ENCODE results near the gene TFR2. TPM values are rescaled to one million over a fixed set of nuclear protein-coding genes. Genes with fewer than 3 reads are reported as not detected.
A peak's percentile ranks its signal among the peaks of the same experiment; 100 is the strongest.

TFR2 gene
- total RNA-seq, 8 experiments from 2014 or later: 0.54 to 3.9 (median 2.5) TPM

DNA sequence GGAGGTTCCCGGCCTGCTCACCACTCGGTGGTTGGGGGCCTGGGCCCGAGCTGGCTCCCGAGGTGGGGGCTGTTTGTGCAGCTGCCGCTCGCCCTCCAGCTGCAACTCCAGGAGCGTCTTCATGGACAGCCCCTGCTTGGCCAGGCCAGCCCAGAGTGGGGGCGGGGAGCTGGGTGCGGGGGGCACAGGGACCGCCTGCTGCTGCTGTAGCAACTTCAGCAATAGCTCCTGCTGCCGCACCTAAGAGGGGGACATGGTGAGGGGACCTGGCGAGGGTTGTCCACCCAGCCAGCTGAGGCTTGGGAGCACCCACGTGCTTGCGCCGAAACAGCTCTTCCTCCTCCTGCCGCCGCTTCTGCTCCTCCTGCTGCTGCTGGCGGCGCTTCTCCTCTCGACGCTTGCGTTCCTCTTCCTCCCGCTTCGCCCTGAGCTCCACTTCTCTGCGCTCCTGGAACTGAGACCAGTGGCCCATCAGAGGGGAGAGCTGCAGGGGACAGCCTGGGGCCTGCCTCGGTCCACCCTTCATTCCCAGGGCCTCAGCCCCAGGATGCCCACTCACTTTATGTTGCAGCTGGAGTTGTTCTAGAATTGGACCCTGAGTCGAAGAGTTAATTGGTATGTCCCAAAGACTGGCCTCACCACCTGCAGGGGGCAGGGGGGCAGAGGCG lies 41.8 kb upstream of the TFR2 start:
- in situ Hi-C loops (cut with MboI; ENCODE audit: low pct_unique_long_range_greater_than_20kb in 2 of 9, low sequenced_read_pairs in 9 of 9, unreplicated experiment in 9 of 9): no loop called here
- Histone ChIP-seq H3K27ac (no peak overlapping the region), H3K4me1 (replicated peaks in 1 of 2) (peaks cover 0 to 6% of the 10 kb centered on the region in 2 donors), H3K4me3 (no peak overlapping the region)
- ATAC-seq (replicated peaks in 6 of 8): peak in 1 of 8 experiments; percentile 1
- 40 to 100% (median 77%) methylated on average over 1 to 6 of the region's 28 CpGs; no CpG with 5 or more reads in 6 of the 10 experiments for WGBS, 10 experiments

GRCh38 chr7:100682228-100682741 lies 40.9 kb upstream of the TFR2 start:
- no peak overlapping the region for H3K27ac ChIP-seq
- in situ Hi-C loops (cut with MboI; ENCODE audit: low pct_unique_long_range_greater_than_20kb in 2 of 9, low sequenced_read_pairs in 9 of 9, unreplicated experiment in 9 of 9): no loop called here
- peak in 2 of 8 experiments; percentile 9 for ATAC-seq (replicated peaks in 6 of 8)
- 40 to 100% methylated on average over 1 of the region's 25 CpGs; no CpG with 5 or more reads in 8 of the 10 experiments for WGBS, 10 experiments
- peaks cover 0 to 6% of the 10 kb centered on the region in 2 donors for H3K4me1 ChIP-seq (replicated peaks in 1 of 2)
- no peak overlapping the region for H3K4me3 ChIP-seq

DNA sequence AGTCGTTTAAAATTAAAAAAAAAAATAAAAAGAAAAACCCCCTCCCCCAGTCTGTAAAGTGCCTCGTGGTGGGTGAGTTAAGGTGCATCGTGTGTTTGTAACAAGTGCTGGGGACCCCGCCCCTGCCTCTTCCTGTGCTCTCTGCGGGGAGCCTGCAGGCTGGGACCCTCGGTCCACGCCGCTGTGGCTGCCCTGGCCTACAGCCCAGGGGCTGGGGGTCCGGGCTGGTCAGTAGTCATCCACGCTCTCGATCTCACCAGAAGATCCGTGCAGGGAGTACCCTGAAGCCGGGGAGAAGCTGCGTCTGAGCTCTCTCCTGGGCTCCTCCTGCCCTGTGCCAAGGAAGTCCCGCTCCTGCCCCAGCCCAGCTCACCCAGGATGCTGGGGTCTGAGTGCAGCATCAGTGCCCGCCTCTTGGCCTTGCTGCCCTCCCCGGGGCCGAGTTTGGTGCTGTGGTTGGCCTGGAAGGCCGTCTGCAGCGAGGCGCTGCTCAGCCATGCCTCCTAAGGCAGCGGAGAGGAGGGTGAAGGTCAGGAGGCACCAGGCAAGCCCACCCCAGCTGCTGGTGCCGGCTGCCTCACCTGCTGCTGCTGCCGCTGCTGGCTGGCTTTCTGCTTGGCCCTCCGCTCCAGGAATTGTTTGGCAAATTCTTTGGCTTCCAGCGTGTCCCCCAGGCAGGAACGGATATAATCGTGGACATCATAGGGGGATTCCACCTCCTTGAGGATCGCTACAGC lies 40.3 kb upstream of the TFR2 start:
- no peak overlapping the region for H3K27ac ChIP-seq
- in situ Hi-C loops (cut with MboI; ENCODE audit: low pct_unique_long_range_greater_than_20kb in 2 of 9, low sequenced_read_pairs in 9 of 9, unreplicated experiment in 9 of 9): no loop called here
- 57 to 100% (median 84%) methylated on average over 1 to 14 of the region's 29 CpGs for WGBS, 10 experiments

DNA sequence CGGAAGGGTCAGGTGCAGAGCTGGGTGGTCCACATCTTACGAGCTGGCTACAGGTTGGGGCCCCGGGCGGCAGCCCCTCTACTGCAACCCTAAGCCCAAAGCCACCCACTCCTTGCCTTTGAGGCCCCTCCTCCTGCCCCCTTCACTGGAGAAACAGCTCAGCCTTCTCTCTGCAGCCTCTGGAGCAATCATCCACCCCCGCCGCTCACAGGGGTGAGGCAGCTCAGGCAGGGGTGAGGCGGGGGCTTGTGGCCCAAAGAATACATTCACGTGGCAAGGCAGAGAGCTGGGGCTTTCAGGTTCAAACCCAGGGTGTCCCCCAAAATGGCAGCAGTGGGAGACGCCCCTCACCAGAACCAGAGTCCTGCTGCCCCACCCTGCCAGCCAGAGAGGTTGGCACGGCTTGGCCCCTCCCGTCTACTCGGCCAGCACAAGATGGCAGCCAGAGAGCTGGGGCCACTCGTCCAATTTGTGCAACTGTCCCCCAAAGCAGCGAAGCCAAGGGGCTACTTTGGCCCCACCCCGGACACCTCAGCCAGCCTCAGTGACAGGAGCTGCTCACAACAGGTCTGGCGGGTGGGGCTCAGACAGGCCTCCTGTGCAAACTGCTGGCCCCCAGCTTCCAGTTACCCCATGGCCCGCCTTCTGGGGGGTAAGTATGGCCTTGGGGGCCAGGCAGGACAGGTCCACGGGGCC lies 39.4 kb upstream of the TFR2 start:
- Histone ChIP-seq H3K4me1 (replicated peaks in 1 of 2) (peaks cover 0 to 9% of the 10 kb centered on the region in 2 donors), H3K4me3 (no peak overlapping the region), H3K27ac (peak overlapping the region in 1 of 2 donors; percentile 29)
- in situ Hi-C loops (cut with MboI; ENCODE audit: low pct_unique_long_range_greater_than_20kb in 2 of 9, low sequenced_read_pairs in 9 of 9, unreplicated experiment in 9 of 9): no loop called here
- ATAC-seq (replicated peaks in 6 of 8): peak in 2 of 8 experiments; percentile 4
- 63 to 100% (median 100%) methylated on average over 1 to 6 of the region's 18 CpGs; no CpG with 5 or more reads in 4 of the 10 experiments for WGBS, 10 experiments

More for the DNA sequence above, 40.3 kb upstream of the TFR2 start:
- peak in 1 of 8 experiments; percentile 4 for ATAC-seq (replicated peaks in 6 of 8)
- H3K4me1 ChIP-seq (replicated peaks in 1 of 2): peaks cover 0 to 6% of the 10 kb centered on the region in 2 donors
- H3K4me3 ChIP-seq: no peak overlapping the region

- ATAC-seq (replicated peaks in 6 of 8): peak in 3 of 8 experiments; percentile 29 to 39 (median 30)
Measured at GRCh38 chr7:100679927-100680575, 38.7 kb upstream of the TFR2 start.

DNA sequence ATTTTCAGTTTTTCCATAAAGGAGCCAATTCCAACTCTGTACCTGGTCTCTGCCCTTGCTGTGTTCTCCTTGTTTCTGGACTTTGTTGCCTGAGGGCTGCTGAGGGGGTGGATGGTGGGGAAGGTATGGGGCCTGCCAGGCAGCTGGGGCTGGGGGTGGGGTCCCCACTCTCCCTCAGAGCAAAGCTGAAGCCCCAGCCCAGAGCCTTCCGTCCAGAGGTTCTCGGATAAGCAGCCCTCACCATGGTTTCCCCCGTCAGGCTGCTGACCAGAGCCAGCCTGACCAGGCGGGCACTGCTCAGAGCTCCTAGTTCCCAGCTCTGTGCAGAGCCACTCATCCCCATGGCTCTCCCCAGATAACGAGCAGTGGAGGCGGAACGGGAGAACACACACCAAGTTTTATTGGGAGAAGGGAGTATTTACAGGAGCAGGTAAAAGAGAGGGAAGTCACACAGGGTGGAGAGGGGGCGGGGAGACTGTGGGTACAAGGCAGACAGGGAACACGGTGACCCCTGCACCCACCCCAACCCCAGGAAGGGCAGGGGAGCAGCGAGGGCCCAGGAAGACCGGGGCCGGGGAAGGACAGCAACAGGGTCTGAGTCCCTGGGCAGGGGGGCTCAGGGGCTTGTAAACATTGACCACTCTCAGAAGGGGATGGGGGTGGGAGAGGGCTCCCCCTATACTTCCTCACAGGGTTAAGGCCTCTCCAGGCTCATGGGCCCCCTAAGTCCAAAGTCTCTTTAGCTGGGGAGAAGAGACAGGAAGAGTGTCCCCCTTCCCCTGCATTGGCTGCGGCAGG lies 38.0 kb upstream of the TFR2 start:
- ATAC-seq (replicated peaks in 6 of 8): no peak
- WGBS, 10 experiments: 80 to 100% (median 90%) methylated on average over 1 to 5 of the region's 13 CpGs; no CpG with 5 or more reads in 6 of the 10 experiments
- Histone ChIP-seq H3K27ac (no peak overlapping the region), H3K4me3 (no peak overlapping the region), H3K4me1 (replicated peaks in 1 of 2) (peaks cover 0 to 9% of the 10 kb centered on the region in 2 donors)
- in situ Hi-C loops (cut with MboI; ENCODE audit: low pct_unique_long_range_greater_than_20kb in 2 of 9, low sequenced_read_pairs in 9 of 9, unreplicated experiment in 9 of 9): no loop called here

More at GRCh38 chr7:100679927-100680575, 38.7 kb upstream of the TFR2 start:
- H3K4me1 ChIP-seq (replicated peaks in 1 of 2): peaks cover 0 to 9% of the 10 kb centered on the region in 2 donors
- in situ Hi-C loops (cut with MboI; ENCODE audit: low pct_unique_long_range_greater_than_20kb in 2 of 9, low sequenced_read_pairs in 9 of 9, unreplicated experiment in 9 of 9): no loop called here
- no peak overlapping the region for H3K27ac ChIP-seq
- no peak overlapping the region for H3K4me3 ChIP-seq
- WGBS, 10 experiments: 0 to 100% (median 66%) methylated on average over 1 to 6 of the region's 13 CpGs; no CpG with 5 or more reads in 2 of the 10 experiments

- 60 to 100% (median 85%) methylated on average over 1 to 4 of the region's 35 CpGs; no CpG with 5 or more reads in 7 of the 10 experiments for WGBS, 10 experiments
- no peak overlapping the region for H3K4me3 ChIP-seq
- no peak for ATAC-seq (replicated peaks in 6 of 8)
- in situ Hi-C loops (cut with MboI; ENCODE audit: low pct_unique_long_range_greater_than_20kb in 2 of 9, low sequenced_read_pairs in 9 of 9, unreplicated experiment in 9 of 9): no loop called here
- H3K27ac ChIP-seq: no peak overlapping the region
- H3K4me1 ChIP-seq (replicated peaks in 1 of 2): peaks cover 0 to 9% of the 10 kb centered on the region in 2 donors
Measured at GRCh38 chr7:100678291-100678984, 37.1 kb upstream of the TFR2 start.

- no peak for ATAC-seq (replicated peaks in 6 of 8)
- in situ Hi-C loops (cut with MboI; ENCODE audit: low pct_unique_long_range_greater_than_20kb in 2 of 9, low sequenced_read_pairs in 9 of 9, unreplicated experiment in 9 of 9): no loop called here
- H3K4me3 ChIP-seq: no peak overlapping the region
- H3K27ac ChIP-seq: no peak overlapping the region
- WGBS, 10 experiments: 92 to 100% (median 100%) methylated on average over 1 to 3 of the region's 36 CpGs; no CpG with 5 or more reads in 7 of the 10 experiments
- peaks cover 0 to 9% of the 10 kb centered on the region in 2 donors for H3K4me1 ChIP-seq (replicated peaks in 1 of 2)
Measured at GRCh38 chr7:100677308-100678267, 36.2 kb upstream of the TFR2 start.

- 70 to 100% (median 89%) methylated on average over 1 to 17 of the region's 23 CpGs; no CpG with 5 or more reads in 5 of the 10 experiments for WGBS, 10 experiments
- H3K27ac ChIP-seq: peak overlapping the region; percentile 53 to 84
- in situ Hi-C loops (cut with MboI; ENCODE audit: low pct_unique_long_range_greater_than_20kb in 2 of 9, low sequenced_read_pairs in 9 of 9, unreplicated experiment in 9 of 9): no loop called here
- peaks cover 0 to 9% of the 10 kb centered on the region in 2 donors for H3K4me1 ChIP-seq (replicated peaks in 1 of 2)
- H3K4me3 ChIP-seq: peak overlapping the region; percentile 42 to 82 (median 67)
- no peak for ATAC-seq (replicated peaks in 6 of 8)
Measured at GRCh38 chr7:100676501-100677306, 35.4 kb upstream of the TFR2 start.
